ENCODE measurements around the gene TMC3.

DNA sequence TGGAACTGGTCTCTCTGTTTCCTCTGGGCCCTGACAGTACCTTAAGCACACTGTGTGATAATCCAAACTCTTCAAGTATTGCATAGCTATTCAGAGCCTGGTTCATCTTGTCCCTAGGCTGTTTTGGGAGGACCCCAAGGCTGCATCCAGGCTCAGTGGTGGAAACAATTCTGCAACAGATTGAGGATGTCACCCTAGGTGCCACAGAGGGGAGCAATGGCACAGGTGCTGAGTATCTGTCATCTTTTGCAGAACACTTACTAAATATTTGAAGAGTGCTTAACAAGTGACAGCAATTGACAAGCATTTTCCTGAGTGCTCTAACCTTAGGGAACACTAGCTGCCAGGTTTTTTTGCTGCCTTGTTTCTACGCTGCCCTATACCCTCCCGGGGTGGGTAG lies 77.8 kb downstream of the TMC3 start:
- TF ChIP-seq, protein P1, sequence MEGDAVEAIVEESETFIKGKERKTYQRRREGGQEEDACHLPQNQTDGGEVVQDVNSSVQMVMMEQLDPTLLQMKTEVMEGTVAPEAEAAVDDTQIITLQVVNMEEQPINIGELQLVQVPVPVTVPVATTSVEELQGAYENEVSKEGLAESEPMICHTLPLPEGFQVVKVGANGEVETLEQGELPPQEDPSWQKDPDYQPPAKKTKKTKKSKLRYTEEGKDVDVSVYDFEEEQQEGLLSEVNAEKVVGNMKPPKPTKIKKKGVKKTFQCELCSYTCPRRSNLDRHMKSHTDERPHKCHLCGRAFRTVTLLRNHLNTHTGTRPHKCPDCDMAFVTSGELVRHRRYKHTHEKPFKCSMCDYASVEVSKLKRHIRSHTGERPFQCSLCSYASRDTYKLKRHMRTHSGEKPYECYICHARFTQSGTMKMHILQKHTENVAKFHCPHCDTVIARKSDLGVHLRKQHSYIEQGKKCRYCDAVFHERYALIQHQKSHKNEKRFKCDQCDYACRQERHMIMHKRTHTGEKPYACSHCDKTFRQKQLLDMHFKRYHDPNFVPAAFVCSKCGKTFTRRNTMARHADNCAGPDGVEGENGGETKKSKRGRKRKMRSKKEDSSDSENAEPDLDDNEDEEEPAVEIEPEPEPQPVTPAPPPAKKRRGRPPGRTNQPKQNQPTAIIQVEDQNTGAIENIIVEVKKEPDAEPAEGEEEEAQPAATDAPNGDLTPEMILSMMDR (IDR thresholded peaks at IDR 0.05): no peak
- TF ChIP-seq EP300 (IDR thresholded peaks at IDR 0.05): no peak
- TF ChIP-seq POLR2A (IDR thresholded peaks at IDR 0.05): no peak

All from sigmoid colon (tissue), 4 donors.